ENCODE results near the gene BMP7.
"Not testable (repeated sequence)": the region's sequence is repeated elsewhere in the genome, so short reads cannot be mapped to it uniquely, and the experiment has no call there.

BMP7 gene

GRCh38 chr20:57165427-57166004, 100.9 kb downstream of the BMP7 start:
- no peak for DNase-seq

DNA sequence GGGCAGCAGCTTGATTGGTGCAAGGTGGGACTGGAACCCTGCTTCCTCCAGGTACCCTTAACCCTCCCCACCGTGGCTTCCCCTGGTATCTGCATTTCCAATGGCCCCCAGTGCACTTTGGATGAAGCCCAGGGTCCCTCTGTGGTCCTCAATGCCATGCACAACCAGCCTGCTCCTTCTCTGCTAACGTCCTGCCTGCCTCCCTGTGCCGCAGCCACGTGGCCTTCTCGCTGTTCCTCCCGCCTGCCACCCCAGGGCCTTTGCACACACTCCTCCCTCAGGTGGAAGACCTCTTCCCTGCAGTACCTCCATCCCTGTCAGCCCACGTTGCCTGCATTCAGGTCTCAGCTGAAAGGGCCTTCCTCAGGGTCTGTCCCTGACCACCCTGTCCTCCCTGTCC, 101.6 kb downstream of the BMP7 start:
- DNase-seq: no peak

DNA sequence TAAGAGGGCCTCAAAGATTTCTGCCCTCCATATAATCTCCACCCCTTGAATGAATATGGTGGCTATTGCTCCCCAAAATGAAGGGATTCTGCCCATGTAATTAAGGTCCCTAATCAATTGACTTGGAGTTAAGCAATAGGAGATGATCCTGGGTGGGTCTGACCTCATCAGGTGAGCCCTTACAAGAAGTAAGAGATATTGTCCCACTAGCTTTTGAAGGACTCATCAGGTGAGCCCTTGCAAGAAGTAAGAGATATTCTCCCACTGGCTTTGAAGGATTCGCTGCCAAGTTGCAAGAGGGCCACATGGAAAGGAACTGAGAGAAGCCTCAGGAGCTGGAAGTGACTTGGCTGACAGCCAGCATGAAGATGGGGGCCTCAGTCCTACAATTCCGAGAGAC, 103.4 kb downstream of the BMP7 start:
- no peak for DNase-seq

- DNase-seq: no peak
Observed at GRCh38 chr20:57162362-57162652, 104.1 kb downstream of the BMP7 start.

GRCh38 chr20:57161478-57162361, 104.7 kb downstream of the BMP7 start:
- DNase-seq: no peak

GRCh38 chr20:57160985-57161384, 105.5 kb downstream of the BMP7 start:
- DNase-seq: no peak

DNA sequence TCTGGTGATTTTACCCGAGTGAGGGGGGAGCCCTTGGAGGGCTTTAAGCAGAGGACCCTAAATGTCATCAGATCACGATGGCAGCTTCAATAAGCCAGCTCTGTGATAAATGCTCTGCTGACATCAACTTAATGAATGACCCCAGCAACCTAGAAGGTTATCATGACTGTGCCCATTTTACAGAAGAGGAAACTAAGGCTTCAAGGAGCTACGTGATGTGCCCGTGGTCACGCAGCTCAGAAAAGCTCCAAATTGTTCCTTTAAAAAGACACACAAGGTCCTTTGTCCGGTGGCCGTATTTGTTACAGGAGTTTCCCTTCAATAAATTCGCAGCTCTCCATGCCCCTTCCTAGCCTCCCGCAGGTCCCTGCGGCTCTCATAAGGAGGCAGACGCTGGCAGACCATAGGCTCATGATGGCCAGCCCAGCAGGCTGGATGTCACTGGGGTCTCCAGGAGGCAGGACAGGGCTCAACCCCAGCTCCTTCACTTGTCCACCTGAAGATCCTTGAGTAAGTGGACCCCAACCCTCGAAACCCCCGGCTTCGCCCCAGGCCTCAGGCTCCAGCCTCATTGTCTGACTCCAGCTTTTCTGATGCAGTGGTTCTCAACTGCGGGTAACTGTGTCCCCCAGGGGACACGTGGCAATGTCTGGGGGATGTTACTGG, 106.4 kb downstream of the BMP7 start:
- DNase-seq: no peak

GRCh38 chr20:57159193-57159851, 107.1 kb downstream of the BMP7 start:
- no peak for DNase-seq

GRCh38 chr20:57158474-57158873, 108.0 kb downstream of the BMP7 start:
- no peak for DNase-seq

GRCh38 chr20:57157787-57158186, 108.7 kb downstream of the BMP7 start:
- DNase-seq: not testable (repeated sequence)

DNA sequence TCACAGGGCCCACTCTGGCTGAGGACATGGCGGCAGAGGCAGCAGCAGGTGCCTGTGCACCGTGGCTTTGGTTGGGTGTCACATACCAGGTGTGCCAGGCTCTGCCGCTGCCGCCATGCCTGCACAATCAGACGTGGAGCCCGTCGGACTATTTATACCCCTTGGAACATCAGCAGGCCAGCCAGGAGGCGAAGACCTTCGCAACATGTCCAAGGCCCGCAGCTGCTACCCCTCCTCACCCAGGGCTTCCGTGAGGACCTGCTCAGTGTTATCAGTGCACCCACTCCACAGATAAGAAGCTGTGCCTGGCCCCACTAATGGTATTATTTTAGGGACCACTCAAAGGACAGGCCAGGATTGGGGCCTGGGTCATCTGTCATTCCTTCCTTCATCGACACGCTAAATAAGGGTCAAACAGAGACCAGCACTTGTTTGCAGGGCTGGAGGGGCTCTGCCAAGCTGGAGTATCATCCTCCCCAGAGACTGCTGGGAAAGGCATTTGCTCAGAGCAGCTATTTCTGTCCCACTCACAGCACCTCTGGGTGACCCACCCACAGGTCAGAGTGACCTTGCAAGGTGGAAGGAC, 109.2 kb downstream of the BMP7 start:
- no peak for DNase-seq

- DNase-seq: no peak
Observed at GRCh38 chr20:57156011-57156729, 110.3 kb downstream of the BMP7 start.

GRCh38 chr20:57155415-57155814, 111.0 kb downstream of the BMP7 start:
- no peak for DNase-seq

DNA sequence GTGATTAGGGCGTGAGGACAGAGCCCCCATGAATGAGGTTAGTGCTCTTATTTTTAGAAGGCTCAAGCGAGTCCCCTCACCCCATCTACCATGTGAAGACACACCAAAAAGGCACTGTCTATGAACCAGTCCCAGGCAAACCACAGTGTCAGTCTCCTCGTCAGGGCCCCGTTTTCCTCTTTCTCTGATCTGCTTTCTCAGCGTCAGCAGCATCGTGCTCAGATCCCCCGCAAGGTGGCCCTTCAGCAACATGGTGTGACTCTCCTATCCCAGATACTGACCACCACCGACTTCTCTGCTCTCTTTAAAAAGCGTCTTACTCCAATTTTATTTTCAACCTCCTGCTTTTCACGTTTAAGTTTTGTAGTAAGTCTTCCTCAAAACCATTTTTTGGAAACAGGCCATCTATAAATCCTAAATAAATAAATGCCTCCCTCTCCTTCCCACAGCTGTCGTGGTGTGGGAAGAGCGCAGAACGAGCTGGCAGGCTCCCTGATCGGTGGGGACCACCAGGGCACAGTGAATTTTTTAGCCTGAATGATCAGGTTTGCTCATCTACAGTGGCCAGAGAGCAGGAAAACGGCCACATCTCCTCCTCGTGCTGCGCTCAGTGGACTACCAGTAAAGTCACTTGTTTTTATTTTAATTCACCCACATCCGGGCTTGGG, 113.1 kb downstream of the BMP7 start:
- DNase-seq: no peak

- no peak for DNase-seq
Observed at GRCh38 chr20:57152557-57152956, 113.9 kb downstream of the BMP7 start.

DNA sequence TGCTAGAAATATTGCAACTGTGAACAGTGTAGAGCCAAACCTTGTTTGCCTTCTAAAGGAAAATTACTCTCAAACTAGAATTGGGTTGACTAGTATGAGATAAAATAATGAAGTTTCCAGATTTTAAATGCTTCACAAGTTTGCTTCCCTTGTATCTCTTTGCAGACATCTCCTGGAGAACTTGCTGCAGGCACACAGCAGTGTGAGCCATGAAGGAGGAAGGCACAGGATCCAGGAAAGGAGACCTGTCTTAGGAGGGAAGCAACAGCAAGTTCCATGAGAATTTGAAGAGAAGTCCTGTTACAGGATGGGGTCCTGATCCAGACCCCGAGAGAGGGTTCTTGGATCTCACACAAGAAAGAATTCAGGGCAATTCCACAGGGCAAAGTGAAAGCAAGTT, 115.9 kb downstream of the BMP7 start:
- DNase-seq: no peak

- no peak for DNase-seq
Observed at GRCh38 chr20:57148263-57148662, 118.2 kb downstream of the BMP7 start.

DNA sequence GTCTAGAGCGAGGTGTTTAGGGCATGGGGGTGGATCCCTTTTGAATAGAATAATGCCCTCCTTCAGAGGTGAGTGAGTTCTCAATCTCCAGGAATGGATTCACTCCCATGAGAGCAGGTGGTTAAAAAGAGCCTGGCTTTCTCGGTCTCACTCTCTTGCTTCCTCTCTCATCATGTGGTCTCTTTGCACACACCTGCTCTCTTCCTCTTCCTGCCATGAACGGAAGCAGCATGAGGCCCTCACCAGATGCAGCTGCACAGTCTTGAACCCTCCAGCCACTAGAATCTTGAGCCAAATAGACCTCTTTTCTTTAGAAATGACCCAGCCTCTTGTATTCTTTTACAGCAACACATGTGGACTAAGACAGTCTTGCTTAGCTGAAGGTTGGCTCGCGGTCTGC, 119.3 kb downstream of the BMP7 start:
- DNase-seq: no peak

- no peak for DNase-seq
Observed at GRCh38 chr20:57146155-57146554, 120.3 kb downstream of the BMP7 start.

- no peak for DNase-seq
Observed at GRCh38 chr20:57145089-57145631, 121.3 kb downstream of the BMP7 start.

DNA sequence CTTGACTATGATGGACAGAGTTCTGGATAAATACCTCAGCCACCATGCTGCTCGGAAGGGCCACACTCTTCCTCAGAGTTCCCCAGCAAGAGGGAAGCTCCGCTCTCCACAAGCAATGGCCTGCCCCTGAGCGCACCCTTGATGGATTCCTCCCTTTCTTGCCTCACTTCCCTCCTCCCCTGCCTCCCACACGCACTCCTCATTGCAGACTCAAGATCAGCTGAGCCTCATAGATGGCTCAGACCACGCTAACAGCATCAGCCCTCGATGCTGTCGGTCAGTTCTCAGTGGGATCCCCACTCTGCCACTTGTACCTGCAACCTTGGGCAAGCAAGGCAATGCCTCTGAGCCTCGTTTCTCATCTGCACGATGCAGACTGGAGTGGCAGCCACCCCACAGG, 123.3 kb downstream of the BMP7 start:
- DNase-seq: no peak

DNA sequence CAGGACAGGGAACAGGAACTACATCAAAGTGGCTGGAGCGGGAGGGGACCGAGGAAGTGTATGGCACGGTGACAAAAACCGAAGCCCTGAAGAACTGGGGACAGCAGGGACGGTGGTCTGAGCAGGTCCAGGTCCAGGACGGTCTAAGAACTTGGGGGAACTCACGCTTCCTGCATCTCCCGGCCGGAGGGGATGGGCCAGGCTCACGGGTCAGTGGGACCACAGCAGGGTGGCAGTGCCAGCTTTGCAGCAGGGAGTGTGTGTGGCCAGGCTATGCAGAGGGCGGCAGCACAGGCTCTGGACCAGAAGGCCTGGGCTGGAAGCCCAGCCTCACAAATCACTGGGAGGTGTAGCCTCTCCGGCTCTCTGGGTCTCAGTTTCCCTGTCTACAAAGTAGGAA, 123.8 kb downstream of the BMP7 start:
- DNase-seq: no peak
